T-helper 2 cell (primary cell): ENCODE measurements around the gene MVP.
"Not testable (repeated sequence)": the region's sequence is repeated elsewhere in the genome, so short reads cannot be mapped to it uniquely, and the experiment has no call there.

Experiments used
- DNase-seq, 5 experiments: peaks; one replicate each; pipeline versions ENCODE4 v3.0.0 to v3.0.0-alpha.2; 2012 to 2022

MVP gene

GRCh38 chr16:29876217-29876593, 55.9 kb downstream of the MVP start:
- no peak for DNase-seq

- DNase-seq = peak in 3 of 5 experiments; percentile 15 to 29 (median 24)
Observed at GRCh38 chr16:29876594-29877249, 56.5 kb downstream of the MVP start.

GRCh38 chr16:29877266-29877961, 57.2 kb downstream of the MVP start:
- peak in 4 of 5 experiments; percentile 14 to 78 (median 36) for DNase-seq

DNA sequence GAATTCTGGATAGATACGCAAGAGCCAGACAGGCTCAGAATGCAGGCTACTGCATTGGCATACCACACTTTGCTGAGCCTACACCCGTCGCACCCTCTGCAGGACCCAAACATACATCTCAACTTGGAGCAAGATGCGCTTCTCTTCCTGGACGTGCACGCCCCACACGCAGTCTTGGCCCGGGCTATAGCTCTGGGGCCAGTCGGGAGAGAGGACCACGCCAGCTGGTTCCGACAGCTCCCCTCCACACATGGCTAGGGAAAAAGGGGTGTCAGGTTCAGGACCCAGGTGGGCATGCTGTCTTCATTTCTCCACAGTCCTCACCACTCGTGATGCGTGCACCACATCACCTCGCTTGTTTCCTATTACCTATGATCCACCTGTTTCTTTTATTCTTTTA, 57.9 kb downstream of the MVP start:
- DNase-seq = no peak

DNA sequence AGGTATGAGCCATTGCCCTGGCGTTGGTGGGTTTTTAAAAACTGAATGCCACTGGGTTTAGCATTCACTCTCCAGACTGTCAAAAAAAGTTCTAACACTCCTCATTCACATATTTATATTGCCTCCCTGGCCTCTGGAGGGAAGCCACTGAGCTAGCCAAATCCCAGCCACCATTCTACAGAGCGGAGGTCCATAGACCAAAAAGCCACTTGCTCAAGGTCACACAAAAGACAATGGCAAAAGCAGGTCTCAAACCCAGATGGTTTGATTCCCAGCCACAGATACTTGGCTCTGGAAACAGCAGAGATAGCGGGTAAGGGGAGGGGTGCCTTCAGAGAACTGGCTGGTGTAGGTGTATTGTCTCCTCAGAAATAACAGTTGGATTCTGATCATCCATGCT, 60.8 kb downstream of the MVP start:
- DNase-seq = no peak

GRCh38 chr16:29883987-29884386, 63.7 kb downstream of the MVP start:
- DNase-seq = no peak

DNA sequence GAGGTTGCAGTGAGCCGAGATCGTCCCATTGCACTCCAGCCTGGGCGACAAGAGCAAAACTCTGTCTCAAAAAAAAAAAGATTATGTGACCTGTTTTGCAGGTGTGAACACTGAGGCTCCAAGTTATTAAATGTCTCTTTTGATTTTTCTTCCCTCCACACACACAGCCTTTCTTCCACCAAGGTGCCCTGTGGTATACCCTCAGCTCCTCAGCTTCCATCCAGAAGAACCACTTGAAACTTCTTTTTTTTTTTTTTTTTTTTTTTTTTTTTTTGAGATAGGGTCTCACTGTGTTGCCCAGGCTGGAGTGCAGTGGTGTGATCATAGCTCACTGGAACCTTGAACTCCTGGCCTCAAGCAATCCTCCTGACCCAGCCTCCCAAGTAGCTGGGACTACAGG, 69.1 kb downstream of the MVP start:
- DNase-seq = not testable (repeated sequence)

GRCh38 chr16:29891525-29892457, 71.5 kb downstream of the MVP start:
- no peak for DNase-seq

DNA sequence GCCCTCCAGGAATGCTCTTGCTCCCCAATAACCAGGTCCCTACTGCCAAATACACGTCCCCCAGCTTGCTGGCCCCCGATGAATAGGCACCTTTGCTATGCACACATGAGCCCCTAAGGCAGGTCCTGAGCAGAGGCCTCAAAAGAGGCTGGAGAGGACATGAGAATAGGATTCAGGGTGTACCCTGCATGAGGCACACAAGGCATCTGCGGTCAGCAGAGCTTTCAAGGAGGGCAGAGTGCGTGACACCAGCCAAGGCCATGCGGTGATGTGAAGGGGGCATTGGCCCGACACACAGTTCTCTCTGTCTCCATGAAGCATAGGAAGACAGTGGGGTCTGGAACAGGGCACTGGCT, 72.2 kb downstream of the MVP start:
- DNase-seq = no peak

DNA sequence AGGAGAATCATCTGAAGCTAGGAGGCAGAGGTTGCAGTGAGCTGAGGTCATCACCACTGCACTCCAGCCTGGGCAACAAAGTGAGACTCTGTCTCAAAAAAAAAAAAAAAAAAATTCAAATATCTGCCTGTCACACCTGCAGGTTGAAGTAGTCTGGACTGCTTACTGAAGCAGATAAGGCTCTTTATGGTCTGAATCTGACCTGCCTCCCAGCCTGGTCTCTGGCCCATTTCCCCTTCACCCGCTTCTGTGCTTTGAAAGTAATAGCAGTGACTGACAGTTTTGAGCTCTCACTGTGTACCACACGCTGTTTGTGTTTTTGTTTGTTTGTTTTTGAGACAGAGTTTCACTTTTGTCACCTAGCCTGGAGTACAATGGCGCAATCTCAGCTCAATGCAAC, 73.3 kb downstream of the MVP start:
- no peak for DNase-seq

DNA sequence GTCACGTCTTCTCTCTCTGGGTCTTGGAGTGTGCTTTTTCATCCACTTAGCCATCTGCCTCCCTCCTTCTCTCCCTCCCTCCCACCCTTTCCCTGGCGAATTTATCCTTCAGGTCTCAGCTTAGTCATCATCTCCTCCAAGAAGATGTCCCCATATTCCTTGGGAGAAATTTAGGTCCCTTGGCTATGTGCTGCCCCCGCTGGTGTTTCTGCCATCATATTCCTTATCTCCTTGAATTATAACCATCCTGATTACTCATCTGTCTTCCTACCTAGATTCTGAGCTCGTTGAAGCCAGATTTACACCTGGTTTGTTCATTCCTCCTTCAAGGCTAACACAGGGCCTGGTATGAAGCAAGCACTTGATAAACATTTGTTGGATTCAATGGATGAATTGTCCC, 74.1 kb downstream of the MVP start:
- DNase-seq = no peak

DNA sequence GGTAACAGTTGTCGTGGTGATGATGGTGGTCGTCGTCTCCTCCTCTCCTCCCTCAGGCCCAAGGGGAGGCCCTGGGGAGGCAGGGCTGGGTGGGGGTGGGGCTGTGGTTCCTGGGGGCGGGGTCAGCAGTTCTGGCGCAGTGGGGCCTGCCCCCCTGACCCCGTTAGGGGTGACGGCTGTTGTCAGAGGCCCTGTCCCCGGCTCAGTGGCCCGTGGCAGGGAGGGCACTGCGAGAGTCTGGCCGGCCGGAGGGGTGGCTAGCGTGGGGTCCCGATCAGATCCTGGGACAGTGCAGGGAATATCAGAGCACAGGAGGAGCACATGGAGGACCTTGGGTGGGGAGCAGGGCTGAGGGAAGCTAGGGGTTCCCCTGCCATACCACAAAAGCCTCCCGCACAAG, 76.6 kb downstream of the MVP start:
- no peak for DNase-seq

- DNase-seq = no peak
Observed at GRCh38 chr16:29897333-29897732, 77.1 kb downstream of the MVP start.
